D721Med (cell line): ENCODE data around the gene TDRD9.

Experiments used
- DNase-seq: peaks from one replicate; pipeline ENCODE4 v3.0.0; 2011; ENCODE audit warnings: low spot score; ENCODE audit not compliant: insufficient read length
- FAIRE-seq: peaks from 2 replicates; lab custom pipeline; 2011; peaks lifted over from hg19 to GRCh38; lab: Jason Lieb, UNC
- TF ChIP-seq, protein P1 (sequence below): IDR thresholded peaks from 2 replicates; pipeline ENCODE4 v1.5.1; 2012; ENCODE audit warnings: mild to moderate bottlenecking, control low read depth; ENCODE audit not compliant: insufficient read depth; ENCODE audit errors: missing control alignments

TDRD9 gene

GRCh38 chr14:103943673-103944072 is 15.4 kb downstream of the TDRD9 start:
- FAIRE-seq (no peak), DNase-seq (no peak)
- TF ChIP-seq, protein P1, sequence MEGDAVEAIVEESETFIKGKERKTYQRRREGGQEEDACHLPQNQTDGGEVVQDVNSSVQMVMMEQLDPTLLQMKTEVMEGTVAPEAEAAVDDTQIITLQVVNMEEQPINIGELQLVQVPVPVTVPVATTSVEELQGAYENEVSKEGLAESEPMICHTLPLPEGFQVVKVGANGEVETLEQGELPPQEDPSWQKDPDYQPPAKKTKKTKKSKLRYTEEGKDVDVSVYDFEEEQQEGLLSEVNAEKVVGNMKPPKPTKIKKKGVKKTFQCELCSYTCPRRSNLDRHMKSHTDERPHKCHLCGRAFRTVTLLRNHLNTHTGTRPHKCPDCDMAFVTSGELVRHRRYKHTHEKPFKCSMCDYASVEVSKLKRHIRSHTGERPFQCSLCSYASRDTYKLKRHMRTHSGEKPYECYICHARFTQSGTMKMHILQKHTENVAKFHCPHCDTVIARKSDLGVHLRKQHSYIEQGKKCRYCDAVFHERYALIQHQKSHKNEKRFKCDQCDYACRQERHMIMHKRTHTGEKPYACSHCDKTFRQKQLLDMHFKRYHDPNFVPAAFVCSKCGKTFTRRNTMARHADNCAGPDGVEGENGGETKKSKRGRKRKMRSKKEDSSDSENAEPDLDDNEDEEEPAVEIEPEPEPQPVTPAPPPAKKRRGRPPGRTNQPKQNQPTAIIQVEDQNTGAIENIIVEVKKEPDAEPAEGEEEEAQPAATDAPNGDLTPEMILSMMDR: no peak

GRCh38 chr14:103946975-103947374 is 18.7 kb downstream of the TDRD9 start:
- DNase-seq: no peak
- TF ChIP-seq, protein P1: no peak
- peak; percentile 21 for FAIRE-seq

DNA sequence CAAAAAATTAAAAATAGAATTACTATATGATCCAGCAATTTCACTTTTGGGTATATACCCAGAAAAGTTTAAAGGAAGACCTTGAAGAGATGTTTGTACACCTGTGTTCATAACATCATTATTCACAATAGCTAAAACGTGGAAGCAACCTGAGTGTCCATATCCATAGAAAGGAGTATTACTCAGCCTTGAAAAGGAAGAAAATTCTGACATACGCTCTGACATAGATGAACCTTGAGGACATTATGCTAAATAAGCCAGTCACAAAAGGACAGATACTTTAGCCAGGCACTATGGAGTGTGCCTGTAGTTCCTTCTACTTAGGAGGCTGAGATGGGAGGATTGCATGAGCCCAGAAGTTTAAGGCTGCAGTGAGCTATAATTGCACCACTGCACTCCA is 20.2 kb downstream of the TDRD9 start:
- no peak for FAIRE-seq
- TF ChIP-seq, protein P1: no peak
- no peak for DNase-seq

- TF ChIP-seq, protein P1: no peak
- FAIRE-seq: peak; percentile 67
- no peak for DNase-seq
These were observed 21.0 kb downstream of the TDRD9 start for GRCh38 chr14:103949131-103949790.

DNA sequence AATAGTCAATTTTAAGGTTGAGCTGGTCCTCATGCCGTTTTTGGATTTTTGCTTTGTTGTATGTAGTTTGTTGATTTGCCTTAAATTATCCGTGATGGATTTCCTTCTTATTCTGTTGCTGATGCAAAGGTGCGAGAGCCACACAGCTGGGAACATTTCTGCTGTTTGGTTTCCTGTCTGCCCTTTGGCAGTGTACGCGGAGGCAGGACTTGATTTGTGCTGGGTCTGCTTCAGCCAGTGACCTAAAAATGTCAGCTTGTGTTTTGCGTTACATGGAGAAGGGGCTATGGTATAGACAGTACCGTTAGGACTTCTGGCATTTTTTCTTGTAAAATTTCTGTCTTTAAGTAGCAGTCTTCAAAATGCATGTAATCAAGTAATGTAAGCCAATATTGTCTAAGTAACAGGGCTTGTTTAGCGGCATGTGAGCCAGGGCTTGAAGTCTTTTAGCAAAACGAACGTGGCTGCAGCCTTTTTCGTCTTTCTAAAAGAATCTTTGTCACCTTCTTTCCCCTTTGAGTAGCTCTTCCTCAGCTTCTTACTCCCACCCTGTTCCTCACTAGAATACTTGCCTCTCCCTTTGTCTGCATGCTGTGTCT is 32.3 kb downstream of the TDRD9 start:
- no peak for DNase-seq
- TF ChIP-seq, protein P1: no peak
- FAIRE-seq: peak; percentile 66

DNA sequence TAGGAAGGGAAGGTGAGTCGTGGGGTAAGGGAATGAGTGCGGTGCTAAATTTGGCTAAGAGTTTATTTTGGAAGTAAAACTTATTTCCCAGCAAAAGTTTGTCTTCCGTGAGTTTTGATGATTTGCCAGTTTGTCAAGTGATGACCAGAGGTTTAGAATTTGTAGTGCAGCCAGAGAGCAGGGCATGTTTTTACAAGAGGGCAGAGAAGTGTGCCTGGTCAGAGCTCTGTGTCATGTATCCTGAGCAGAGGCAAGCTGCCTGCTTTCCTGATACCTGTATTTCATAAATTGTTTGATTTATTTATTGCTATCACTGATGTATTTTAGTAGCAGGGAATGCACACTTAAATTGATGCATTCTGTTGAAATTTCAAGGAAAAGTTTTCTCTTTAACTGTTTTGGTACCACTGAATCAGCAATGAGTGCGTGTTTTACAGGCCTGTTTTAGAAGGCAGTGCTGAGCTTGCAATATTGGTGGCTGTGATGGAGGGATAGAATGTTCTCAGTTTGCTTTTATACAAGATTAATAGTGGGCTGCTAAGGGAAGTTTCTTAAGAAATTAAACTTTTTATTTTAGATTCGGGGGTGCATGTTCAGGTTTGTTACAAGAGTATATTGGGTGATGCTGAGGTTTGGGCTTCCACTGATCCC is 33.8 kb downstream of the TDRD9 start:
- DNase-seq (no peak), FAIRE-seq (no peak)
- TF ChIP-seq, protein P1: no peak

GRCh38 chr14:103966631-103967030 is 38.4 kb downstream of the TDRD9 start:
- FAIRE-seq (no peak), DNase-seq (no peak)
- TF ChIP-seq, protein P1: no peak
